H1 (cell line): ENCODE data around the gene SLC28A1. TPM values are rescaled to one million over a fixed set of nuclear protein-coding genes. Genes with fewer than 3 reads are reported as not detected.

Source experiments
- CTCF ChIA-PET: fragments of 300-600 bp; sonication (Branson Sonifier 250); formaldehyde crosslinking; loops from one replicate; lab custom pipeline; 2021; ENCODE audit not compliant: partially characterized antibody; lab: Charles Lee
- POLR2A ChIA-PET: fragments of 300-600 bp; sonication (Branson Sonifier 250); formaldehyde crosslinking; loops from one replicate; lab custom pipeline; 2021; ENCODE audit warnings: inconsistent platforms; ENCODE audit not compliant: partially characterized antibody; lab: Charles Lee
- DNase-seq, 2 experiments: peaks; one replicate each; pipeline versions ENCODE4 v3.0.0 to v3.0.0-alpha.2; 2010 to 2022; ENCODE audit warnings: low spot score in 2 of 2, low read depth in 1 of 2, mixed read lengths in 1 of 2
- FAIRE-seq: peaks from 2 replicates; lab custom pipeline; 2011; peaks lifted over from hg19 to GRCh38; lab: Jason Lieb, UNC
- H2AFZ ChIP-seq: 2 replicates; pipeline ENCODE4 v1.8.1; 2012; ENCODE audit warnings: low read length, inconsistent platforms
- H2AK5ac ChIP-seq: 2 replicates; pipeline ENCODE4 v1.6.1; 2013; ENCODE audit warnings: low read depth, low read length
- H2BK120ac ChIP-seq: replicated peaks from 2 replicates; pipeline ENCODE3; 2013; ENCODE audit warnings: low read depth, low read length, inconsistent platforms
- H2BK12ac ChIP-seq: 2 replicates; pipeline ENCODE4 v1.6.1; 2013; ENCODE audit warnings: low read depth, low read length
- H2BK15ac ChIP-seq: 2 replicates; pipeline ENCODE4 v1.6.1; 2013; ENCODE audit warnings: low read length
- H2BK20ac ChIP-seq: 2 replicates; pipeline ENCODE4 v1.6.1; 2013; ENCODE audit warnings: low read length
- H2BK5ac ChIP-seq: 2 replicates; pipeline ENCODE4 v1.6.1; 2013; ENCODE audit warnings: low read depth, low read length
- H3K14ac ChIP-seq: 2 replicates; pipeline ENCODE4 v1.6.1; 2013; ENCODE audit warnings: inconsistent platforms; ENCODE audit not compliant: insufficient read length
- H3K18ac ChIP-seq: 2 replicates; pipeline ENCODE4 v1.6.1; 2013; ENCODE audit warnings: low read length; ENCODE audit errors: extremely low read depth
- H3K23ac ChIP-seq: 2 replicates; pipeline ENCODE4 v1.6.1; 2013; ENCODE audit warnings: inconsistent platforms; ENCODE audit not compliant: insufficient read length
- H3K23me2 ChIP-seq: 2 replicates; pipeline ENCODE4 v1.6.1; 2013; ENCODE audit warnings: low read depth, low read length
- H3K27ac ChIP-seq: 2 replicates; pipeline ENCODE4 v1.6.1; 2011; ENCODE audit warnings: low read depth, low read length, inconsistent platforms
- H3K27me3 ChIP-seq, 4 experiments: replicated peaks in 1 of 4; 1 replicate in 1 of 4; 2 replicates in 3 of 4; pipeline versions ENCODE4 v1.6.1 to v1.8.1; 2011 to 2013; ENCODE audit warnings: low read length in 3 of 4, mild to moderate bottlenecking in 3 of 4, inconsistent platforms in 2 of 4, mixed read lengths in 2 of 4, moderate library complexity in 1 of 4; ENCODE audit not compliant: control insufficient read depth in 3 of 4, insufficient read depth in 3 of 4; ENCODE audit errors: extremely low read depth in 1 of 4
- H3K36me3 ChIP-seq, 4 experiments: 2 replicates each; pipeline versions ENCODE4 v1.6.1 to v1.8.1; 2011 to 2013; ENCODE audit warnings: mild to moderate bottlenecking in 4 of 4, low read length in 3 of 4, moderate library complexity in 2 of 4, control low read depth in 1 of 4, inconsistent platforms in 1 of 4; ENCODE audit not compliant: insufficient read depth in 4 of 4, control insufficient read depth in 2 of 4
- H3K4ac ChIP-seq: replicated peaks from 2 replicates; pipeline ENCODE3; 2013; ENCODE audit warnings: low read length, low read depth, mixed read lengths, inconsistent platforms; ENCODE audit not compliant: insufficient read length
- H3K4me1 ChIP-seq, 4 experiments: replicated peaks in 1 of 4; 1 replicate in 1 of 4; 2 replicates in 3 of 4; pipeline versions ENCODE4 v1.6.1 to v1.8.1; 2011 to 2013; ENCODE audit warnings: low read length in 3 of 4, inconsistent platforms in 2 of 4, mixed read lengths in 1 of 4; ENCODE audit not compliant: insufficient read depth in 4 of 4, control insufficient read depth in 3 of 4
- H3K4me2 ChIP-seq, 2 experiments: 2 replicates each; pipeline versions ENCODE4 v1.6.1 to v1.8.1; 2011 to 2013; ENCODE audit warnings: low read depth in 2 of 2, low read length in 2 of 2, control low read depth in 1 of 2, inconsistent platforms in 1 of 2, mild to moderate bottlenecking in 1 of 2; ENCODE audit not compliant: insufficient read depth in 1 of 2
- H3K4me3 ChIP-seq, 4 experiments: fragments of 200-600, 300-600 bp in 1 of 4; sonication (generic), shearing (Covaris generic), sonication (Bioruptor Twin) in 1 of 4; 2 replicates each; pipeline versions ENCODE4 v1.5.1 to v1.8.1; 2011 to 2016; ENCODE audit warnings: low read length in 4 of 4, low read depth in 3 of 4, control low read depth in 2 of 4, inconsistent platforms in 2 of 4, mild to moderate bottlenecking in 2 of 4, mixed read lengths in 1 of 4, moderate library complexity in 1 of 4; ENCODE audit not compliant: insufficient read depth in 2 of 4; ENCODE audit errors: extremely low read depth in 1 of 4
- H3K56ac ChIP-seq: replicated peaks from 2 replicates; pipeline ENCODE3; 2013; ENCODE audit warnings: low read depth, mild to moderate bottlenecking, mixed read lengths, low read length, inconsistent platforms; ENCODE audit not compliant: insufficient read length
- H3K79me1 ChIP-seq: 2 replicates; pipeline ENCODE4 v1.6.1; 2013; ENCODE audit warnings: low read depth, low read length, control low read depth
- H3K79me2 ChIP-seq, 2 experiments: 2 replicates each; pipeline versions ENCODE4 v1.6.1 to v1.8.1; 2012 to 2013; ENCODE audit warnings: low read length in 2 of 2, mild to moderate bottlenecking in 2 of 2, inconsistent platforms in 1 of 2; ENCODE audit not compliant: insufficient read depth in 2 of 2, control insufficient read depth in 1 of 2
- H3K9ac ChIP-seq, 4 experiments: replicated peaks in 1 of 4; 1 replicate in 1 of 4; 2 replicates in 3 of 4; pipeline versions ENCODE4 v1.6.1 to v1.8.1; 2011 to 2013; ENCODE audit warnings: low read depth in 3 of 4, low read length in 3 of 4, control low read depth in 2 of 4, mild to moderate bottlenecking in 2 of 4, moderate library complexity in 2 of 4, inconsistent platforms in 1 of 4; ENCODE audit errors: extremely low read depth in 1 of 4
- H3K9me3 ChIP-seq, 2 experiments: 2 replicates each; pipeline versions ENCODE4 v1.6.1 to v1.8.1; 2012 to 2013; ENCODE audit warnings: mild to moderate bottlenecking in 2 of 2, moderate library complexity in 2 of 2, control low read depth in 1 of 2, inconsistent platforms in 1 of 2, low read depth in 1 of 2, low read length in 1 of 2, mixed read lengths in 1 of 2; ENCODE audit not compliant: insufficient read depth in 2 of 2
- H4K20me1 ChIP-seq, 2 experiments: replicated peaks in 1 of 2; 2 replicates each; pipeline versions ENCODE3 to v1.8.1; 2011 to 2013; ENCODE audit warnings: inconsistent platforms in 2 of 2, low read length in 2 of 2, mild to moderate bottlenecking in 1 of 2; ENCODE audit not compliant: insufficient read depth in 2 of 2, control insufficient read depth in 1 of 2
- H4K5ac ChIP-seq: 2 replicates; pipeline ENCODE4 v1.6.1; 2013; ENCODE audit warnings: low read length, low read depth, mixed read lengths, inconsistent platforms; ENCODE audit not compliant: insufficient read length
- H4K8ac ChIP-seq: 2 replicates; pipeline ENCODE4 v1.8.0; 2013; ENCODE audit warnings: mild to moderate bottlenecking, moderate library complexity, low read length, inconsistent platforms; ENCODE audit not compliant: insufficient read depth; ENCODE audit errors: extremely low read depth
- H4K91ac ChIP-seq: replicated peaks from 2 replicates; pipeline ENCODE3; 2013; ENCODE audit warnings: low read length, mixed read lengths, inconsistent platforms; ENCODE audit not compliant: insufficient read length
- BACH1 ChIP-seq: IDR thresholded peaks from 2 replicates; pipeline ENCODE4 v1.6.1; 2012; ENCODE audit warnings: low read length, improper control_type of control experiment
- CTBP2 ChIP-seq: IDR thresholded peaks from 2 replicates; pipeline ENCODE4 v1.7.0; 2011; ENCODE audit warnings: borderline replicate concordance, mild to moderate bottlenecking, moderate library complexity, mixed read lengths, low read length; ENCODE audit not compliant: insufficient read depth, insufficient read length
- CTCF ChIP-seq, 3 experiments: IDR thresholded peaks; 1 replicate in 2 of 3; 2 replicates in 1 of 3; pipeline versions ENCODE4 v1.5.1 to v1.6.1; 2011; ENCODE audit warnings: low read length in 3 of 3, mild to moderate bottlenecking in 3 of 3, inconsistent platforms in 2 of 3, low read depth in 1 of 3, moderate library complexity in 1 of 3; ENCODE audit not compliant: insufficient read depth in 1 of 3; ENCODE audit errors: control extremely low read depth in 1 of 3
- EGR1 ChIP-seq: IDR thresholded peaks from 2 replicates; pipeline ENCODE4 v1.6.1; 2011; ENCODE audit warnings: low read depth, low read length, borderline replicate concordance
- NRF1 ChIP-seq: IDR thresholded peaks from 2 replicates; pipeline ENCODE4 v1.6.1; 2011; ENCODE audit warnings: mild to moderate bottlenecking, low read depth, low read length, improper control_type of control experiment
- SAP30 ChIP-seq: fragments of 300-600 bp; sonication (generic); IDR thresholded peaks from 2 replicates; pipeline ENCODE4 v1.7.1; 2012; ENCODE audit warnings: low read length, moderate library complexity, mild to moderate bottlenecking, inconsistent platforms; ENCODE audit not compliant: insufficient read depth, insufficient replicate concordance
- SP1 ChIP-seq: IDR thresholded peaks from 2 replicates; pipeline ENCODE4 v1.6.1; 2011; ENCODE audit warnings: low read depth, low read length
- TBP ChIP-seq: IDR thresholded peaks from 2 replicates; pipeline ENCODE4 v1.6.1; 2011; ENCODE audit warnings: low read depth, low read length, improper control_type of control experiment
- WGBS, 2 experiments: shearing (Covaris generic) in 1 of 2; methylation state at CpG; one replicate each; pipeline versions ENCODE4 v1.1.6 to v1.1.7; 2013 to 2015; ENCODE audit warnings: low lambda C conversion rate in 2 of 2, mixed read lengths in 2 of 2, inconsistent platforms in 1 of 2, low coverage in 1 of 2, missing lambda C conversion rate in 1 of 2; ENCODE audit not compliant: insufficient replicate concordance in 2 of 2, insufficient coverage in 1 of 2, insufficient read length in 1 of 2; ENCODE audit errors: extremely low coverage in 1 of 2, missing lambda C conversion rate in 1 of 2; 5-methylcytosine and 5-hydroxymethylcytosine counted together
- polyA plus RNA-seq, 7 experiments: library from polyadenylated mRNA; depleted of rRNA in 3 of 7; stranded (reverse) in 5 of 7; unstranded in 2 of 7; fragments of >200 nt in 5 of 7; fragments of 200-250 nt in 2 of 7; gene quantifications; 1 replicate in 5 of 7; 2 replicates in 1 of 7; 4 replicates in 1 of 7; pipeline versions ENCODE4 v1.2.1 to v1.2.3, GENCODE V29; 2011 to 2013; ENCODE audit warnings: missing spikeins in 2 of 7, mixed read lengths in 2 of 7
- total RNA-seq: library from RNA; stranded (reverse); fragmentation: NEBNext Ultra II Directional; extraction: Animal tissue kit (Norgen Biotek cat#: 25700); gene quantifications from 2 replicates; pipeline ENCODE4 v1.2.1, GENCODE V29; 2021
- TF ChIP-seq, protein P1 (sequence below): IDR thresholded peaks from 2 replicates; pipeline ENCODE4 v1.6.1; 2011; ENCODE audit warnings: low read length, improper control_type of control experiment

SLC28A1 gene
- total and polyA plus RNA-seq, 2 of the 8 experiments (the other 6 are each of a cell fraction or from before 2014, with no cell fraction given), result 0.09 TPM; not detected in 1

DNA sequence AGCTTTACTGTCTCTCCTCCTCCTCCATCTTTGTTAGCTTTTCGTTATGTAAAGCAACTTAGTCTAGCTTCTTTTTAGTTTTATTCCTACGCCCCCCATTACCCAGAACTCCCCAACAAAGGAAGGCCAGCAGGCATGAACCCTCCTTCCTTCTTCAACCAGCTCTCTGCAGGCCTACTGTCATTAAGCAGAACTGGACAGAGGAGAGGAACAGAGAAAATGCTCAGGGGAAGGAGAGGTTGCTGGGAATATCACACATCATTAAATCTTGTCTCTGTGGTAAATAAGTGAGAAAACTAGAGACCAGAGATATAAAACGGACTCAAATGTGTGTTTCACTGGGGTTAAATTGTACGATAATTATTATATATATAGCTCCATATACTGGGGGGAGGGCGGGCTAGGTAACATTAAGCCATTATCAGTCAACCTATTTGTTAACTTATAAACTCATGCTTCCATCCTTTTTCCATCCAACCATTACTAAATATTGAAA lies 19.3 kb upstream of the SLC28A1 start:
- 90% methylated on average over 5 of the region's 5 CpGs; no CpG with 5 or more reads in 1 of the 2 experiments for WGBS, 2 experiments
- H3K18ac ChIP-seq, result no peak overlapping the region
- no peak overlapping the region for H2BK15ac ChIP-seq
- DNase-seq (no peak), FAIRE-seq (no peak)
- no peak overlapping the region for H2AFZ ChIP-seq
- no peak overlapping the region for H3K23ac ChIP-seq
- no peak overlapping the region for H3K9ac ChIP-seq
- no peak overlapping the region for H3K56ac ChIP-seq
- H3K4me2 ChIP-seq, result no peak overlapping the region
- H3K4ac ChIP-seq, result no peak overlapping the region
- H3K27me3 ChIP-seq, result no peaks in the 10 kb centered on the region
- H3K79me1 ChIP-seq, result no peaks in the 10 kb centered on the region
- H2BK20ac ChIP-seq, result no peak overlapping the region
- no peaks in the 10 kb centered on the region for H3K23me2 ChIP-seq
- H2BK12ac ChIP-seq, result no peak overlapping the region
- H4K5ac ChIP-seq, result no peak overlapping the region
- no peaks in the 10 kb centered on the region for H3K79me2 ChIP-seq
- H2BK120ac ChIP-seq, result no peak overlapping the region
- H3K4me1 ChIP-seq, result no peaks in the 10 kb centered on the region
- ChIA-PET POLR2A (interaction anchor here (1.1 to 1.4 kb wide), 2 partner anchors 12 to 32 kb away, joined by 3 to 4 read pairs; no protein-coding TSS in a partner anchor), CTCF (interaction anchor here (0.6 to 7.8 kb wide), 16 partner anchors 13 to 934 kb away, joined by 3 to 74 read pairs (median 4); partner anchors contain the start of gene ALPK3)
- no peak overlapping the region for H2BK5ac ChIP-seq
- H3K27ac ChIP-seq, result no peak overlapping the region
- H3K4me3 ChIP-seq, result no peak overlapping the region
- H4K8ac ChIP-seq, result no peak overlapping the region
- H4K20me1 ChIP-seq, result peaks cover 0 to 3% of the 10 kb centered on the region in 2 experiments
- no peak overlapping the region for H3K14ac ChIP-seq
- no peaks in the 10 kb centered on the region; a peak in 1 of 8 replicates for H3K36me3 ChIP-seq
- H4K91ac ChIP-seq, result no peak overlapping the region
- H3K9me3 ChIP-seq, result no peaks in the 10 kb centered on the region
- no peak overlapping the region for H2AK5ac ChIP-seq
- TF ChIP-seq BACH1 (no peak), SP1 (no peak), CTCF (IDR thresholded peaks at IDR 0.05; ENCODE audit: control extremely low read depth in 1 of 3, insufficient read depth in 1 of 3, low read depth in 1 of 3, low read length in 3 of 3) (no peak), NRF1 (no peak), SAP30 (no peak), EGR1 (no peak), CTBP2 (no peak), TBP (no peak)
- TF ChIP-seq, protein P1, sequence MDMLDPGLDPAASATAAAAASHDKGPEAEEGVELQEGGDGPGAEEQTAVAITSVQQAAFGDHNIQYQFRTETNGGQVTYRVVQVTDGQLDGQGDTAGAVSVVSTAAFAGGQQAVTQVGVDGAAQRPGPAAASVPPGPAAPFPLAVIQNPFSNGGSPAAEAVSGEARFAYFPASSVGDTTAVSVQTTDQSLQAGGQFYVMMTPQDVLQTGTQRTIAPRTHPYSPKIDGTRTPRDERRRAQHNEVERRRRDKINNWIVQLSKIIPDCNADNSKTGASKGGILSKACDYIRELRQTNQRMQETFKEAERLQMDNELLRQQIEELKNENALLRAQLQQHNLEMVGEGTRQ, result no peak
